Parathyroid adenoma (tissue), 2 donors: Measurements from ENCODE around the gene HDAC4.

Source experiments
- H2AFZ ChIP-seq: fragments of 300-600 bp; sonication (generic); one replicate; pipeline ENCODE4 v1.7.0; 2017; ENCODE audit warnings: antibody characterized with exemption, mild to moderate bottlenecking
- H3K27ac ChIP-seq: fragments of 300-600 bp; sonication (generic); one replicate; pipeline ENCODE4 v1.7.0; 2017
- H3K27me3 ChIP-seq: fragments of 300-600 bp; sonication (generic); one replicate; pipeline ENCODE4 v1.7.0; 2017; ENCODE audit warnings: low read length; ENCODE audit not compliant: control insufficient read depth, insufficient read depth
- H3K36me3 ChIP-seq: fragments of 300-600 bp; sonication (generic); one replicate; pipeline ENCODE4 v1.7.0; 2017; ENCODE audit warnings: low read length; ENCODE audit not compliant: control insufficient read depth, insufficient read depth
- H3K4me1 ChIP-seq: fragments of 300-600 bp; sonication (generic); one replicate; pipeline ENCODE4 v1.7.0; 2017; ENCODE audit warnings: control low read depth
- H3K4me2 ChIP-seq: fragments of 300-600 bp; sonication (generic); one replicate; pipeline ENCODE4 v1.7.0; 2017; ENCODE audit warnings: low read length
- H3K4me3 ChIP-seq: fragments of 300-600 bp; sonication (generic); one replicate; pipeline ENCODE4 v1.7.0; 2017; ENCODE audit warnings: low read depth, low read length
- H3K79me2 ChIP-seq: fragments of 300-600 bp; sonication (generic); one replicate; pipeline ENCODE4 v1.7.0; 2017; ENCODE audit warnings: control low read depth
- H3K9ac ChIP-seq: fragments of 300-600 bp; sonication (generic); one replicate; pipeline ENCODE4 v1.7.0; 2017; ENCODE audit warnings: mild to moderate bottlenecking
- H3K9me3 ChIP-seq: fragments of 300-600 bp; sonication (generic); one replicate; pipeline ENCODE4 v1.7.0; 2017; ENCODE audit warnings: low read length; ENCODE audit not compliant: control insufficient read depth
- TF ChIP-seq, protein P1 (sequence below): fragments of 300-600 bp; sonication (generic); IDR thresholded peaks from one replicate; pipeline ENCODE4 v1.7.0; 2017; ENCODE audit warnings: antibody characterized with exemption, mild to moderate bottlenecking
- donor health status: primary hyperparathyroidism.

Gene HDAC4

DNA sequence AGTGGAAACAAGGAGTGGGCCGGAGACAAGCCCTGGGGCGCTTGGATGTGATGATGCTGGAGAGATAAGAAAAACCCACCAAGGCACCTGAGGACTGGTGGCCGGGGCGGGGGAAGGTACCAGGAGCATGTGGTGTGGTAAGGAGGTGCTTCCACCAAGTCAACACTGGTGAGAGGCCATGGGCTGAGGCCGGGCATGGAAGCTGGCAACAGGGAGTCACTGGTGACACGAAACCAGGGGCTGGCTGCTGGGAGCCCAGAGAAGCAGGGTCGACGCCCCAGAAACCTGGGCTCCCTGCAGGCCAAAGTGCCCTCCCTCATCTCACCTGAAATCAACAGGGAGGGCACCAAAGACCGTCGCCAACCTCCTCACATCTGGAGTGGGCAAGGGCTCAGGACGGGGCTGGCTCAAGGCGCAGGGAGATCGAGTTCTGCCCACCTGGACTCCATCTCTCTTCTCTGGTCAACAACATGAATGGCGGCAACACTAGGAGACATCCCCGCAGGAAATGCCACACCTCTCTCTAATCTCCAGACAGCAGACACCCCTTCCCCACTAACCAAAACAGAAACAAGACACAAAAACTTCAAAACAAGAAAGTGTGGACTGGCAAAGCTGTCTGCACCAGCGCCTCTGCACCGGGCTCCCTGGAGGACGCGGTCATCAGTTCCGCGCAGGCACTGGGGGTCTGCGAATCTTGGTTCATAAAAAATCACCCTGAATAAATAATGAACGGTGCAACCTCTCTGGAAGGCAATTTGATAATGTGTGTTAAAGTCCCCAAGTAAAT is 185.5 kb downstream of the HDAC4 start:
- Histone ChIP-seq H3K36me3 (no peaks in the 10 kb centered on the region), H3K79me2 (peaks cover 25% of the 10 kb centered on the region), H2AFZ (no peak overlapping the region), H3K4me2 (no peak overlapping the region), H3K27me3 (no peaks in the 10 kb centered on the region), H3K27ac (no peak overlapping the region), H3K4me1 (no peaks in the 10 kb centered on the region), H3K9me3 (no peaks in the 10 kb centered on the region), H3K9ac (no peak overlapping the region), H3K4me3 (no peak overlapping the region)
- TF ChIP-seq, protein P1, sequence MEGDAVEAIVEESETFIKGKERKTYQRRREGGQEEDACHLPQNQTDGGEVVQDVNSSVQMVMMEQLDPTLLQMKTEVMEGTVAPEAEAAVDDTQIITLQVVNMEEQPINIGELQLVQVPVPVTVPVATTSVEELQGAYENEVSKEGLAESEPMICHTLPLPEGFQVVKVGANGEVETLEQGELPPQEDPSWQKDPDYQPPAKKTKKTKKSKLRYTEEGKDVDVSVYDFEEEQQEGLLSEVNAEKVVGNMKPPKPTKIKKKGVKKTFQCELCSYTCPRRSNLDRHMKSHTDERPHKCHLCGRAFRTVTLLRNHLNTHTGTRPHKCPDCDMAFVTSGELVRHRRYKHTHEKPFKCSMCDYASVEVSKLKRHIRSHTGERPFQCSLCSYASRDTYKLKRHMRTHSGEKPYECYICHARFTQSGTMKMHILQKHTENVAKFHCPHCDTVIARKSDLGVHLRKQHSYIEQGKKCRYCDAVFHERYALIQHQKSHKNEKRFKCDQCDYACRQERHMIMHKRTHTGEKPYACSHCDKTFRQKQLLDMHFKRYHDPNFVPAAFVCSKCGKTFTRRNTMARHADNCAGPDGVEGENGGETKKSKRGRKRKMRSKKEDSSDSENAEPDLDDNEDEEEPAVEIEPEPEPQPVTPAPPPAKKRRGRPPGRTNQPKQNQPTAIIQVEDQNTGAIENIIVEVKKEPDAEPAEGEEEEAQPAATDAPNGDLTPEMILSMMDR: no peak

DNA sequence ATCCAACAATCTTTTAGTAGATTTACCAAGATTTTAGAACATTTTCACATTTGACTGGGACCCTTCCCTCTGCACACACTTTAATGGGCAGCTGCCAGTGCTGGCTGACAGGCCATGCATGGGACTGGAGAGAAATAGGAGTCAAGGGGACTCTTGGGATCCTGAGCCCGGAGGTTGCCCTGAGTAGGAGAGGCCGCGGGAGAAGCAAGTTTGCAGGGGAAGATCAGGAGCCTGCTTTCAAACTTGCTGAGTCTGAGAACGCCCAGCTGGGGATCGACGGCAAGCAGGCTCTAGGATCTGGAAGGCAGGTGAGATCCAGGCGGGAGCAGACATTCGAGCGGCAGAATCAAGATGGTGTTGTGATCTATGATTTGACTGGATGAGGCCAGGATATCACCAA is 186.1 kb downstream of the HDAC4 start:
- H2AFZ ChIP-seq: no peak overlapping the region
- no peaks in the 10 kb centered on the region for H3K27me3 ChIP-seq
- H3K79me2 ChIP-seq: peaks cover 24% of the 10 kb centered on the region
- TF ChIP-seq, protein P1: no peak
- H3K4me3 ChIP-seq: no peak overlapping the region
- H3K36me3 ChIP-seq: no peaks in the 10 kb centered on the region
- no peaks in the 10 kb centered on the region for H3K9me3 ChIP-seq
- no peak overlapping the region for H3K9ac ChIP-seq
- no peak overlapping the region for H3K27ac ChIP-seq
- H3K4me2 ChIP-seq: no peak overlapping the region
- H3K4me1 ChIP-seq: no peaks in the 10 kb centered on the region

DNA sequence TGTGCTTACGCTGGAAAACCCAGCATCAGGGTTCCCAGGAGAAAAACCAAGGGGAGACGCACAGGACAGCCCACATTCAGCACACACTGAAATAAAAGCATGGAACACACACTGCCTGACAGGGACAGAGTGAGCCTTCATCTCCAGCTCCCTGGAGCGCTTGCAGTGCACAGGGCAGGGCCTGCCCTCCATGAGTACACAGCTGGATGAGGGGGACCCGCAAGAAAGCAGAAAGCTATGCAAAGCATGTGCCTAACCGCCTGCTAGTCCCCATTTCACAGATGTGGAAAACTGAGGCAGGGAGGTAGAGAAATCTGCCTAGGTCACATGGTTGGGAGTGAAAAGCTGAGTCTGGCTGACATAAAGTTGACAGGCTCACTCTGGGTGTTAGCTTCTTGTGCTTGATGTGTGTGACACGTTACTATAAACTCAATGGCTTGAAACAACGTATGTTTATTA is 187.1 kb downstream of the HDAC4 start:
- no peak overlapping the region for H3K27ac ChIP-seq
- H3K79me2 ChIP-seq: peaks cover 24% of the 10 kb centered on the region
- no peaks in the 10 kb centered on the region for H3K4me1 ChIP-seq
- H3K27me3 ChIP-seq: no peaks in the 10 kb centered on the region
- H3K4me3 ChIP-seq: no peak overlapping the region
- no peak overlapping the region for H3K9ac ChIP-seq
- H2AFZ ChIP-seq: no peak overlapping the region
- no peaks in the 10 kb centered on the region for H3K36me3 ChIP-seq
- TF ChIP-seq, protein P1: no peak
- H3K4me2 ChIP-seq: no peak overlapping the region
- H3K9me3 ChIP-seq: no peaks in the 10 kb centered on the region

DNA sequence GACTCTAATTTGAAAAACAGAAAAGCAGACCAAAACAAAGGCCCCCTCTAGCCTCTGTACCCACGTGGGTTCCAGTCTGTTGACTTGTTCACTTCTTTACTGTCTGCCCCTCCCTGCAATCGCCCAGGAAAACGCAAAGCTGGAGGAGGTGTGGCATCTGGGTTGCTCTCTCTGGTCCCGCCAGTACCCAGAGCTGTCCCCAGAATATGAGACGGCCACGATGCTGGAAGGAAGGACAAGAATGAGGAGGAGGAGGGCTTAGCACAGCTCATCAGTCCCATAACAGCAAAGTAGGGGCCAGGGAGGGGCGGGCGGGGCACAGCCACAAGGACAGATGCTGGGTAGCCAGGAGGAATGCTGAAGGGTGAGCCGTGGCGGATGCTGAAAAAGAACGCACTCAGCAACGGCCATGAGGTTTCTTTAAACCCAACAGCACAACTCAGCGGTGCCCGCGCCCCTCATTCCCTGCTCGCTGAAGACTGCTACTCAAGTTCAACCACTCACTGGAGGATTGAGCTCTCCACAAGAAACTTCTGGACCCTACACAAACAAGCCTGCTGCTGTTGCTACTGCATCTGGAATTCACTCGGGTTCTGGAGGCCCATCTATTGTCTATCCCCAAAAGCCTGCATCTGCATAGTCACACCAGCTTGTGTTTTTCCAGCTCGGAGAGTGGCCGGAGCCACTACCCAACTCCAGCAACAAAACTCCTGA is 187.7 kb downstream of the HDAC4 start:
- Histone ChIP-seq H3K79me2 (peaks cover 24% of the 10 kb centered on the region), H2AFZ (no peak overlapping the region), H3K27me3 (no peaks in the 10 kb centered on the region), H3K4me3 (no peak overlapping the region), H3K4me1 (no peaks in the 10 kb centered on the region), H3K9ac (no peak overlapping the region), H3K9me3 (no peaks in the 10 kb centered on the region), H3K4me2 (no peak overlapping the region), H3K27ac (no peak overlapping the region), H3K36me3 (no peaks in the 10 kb centered on the region)
- TF ChIP-seq, protein P1: no peak
